DOHH2 (cell line): ENCODE data around the gene PDE1C.

Experiments
- H3F3A ChIP-seq: fragments of 200-600 bp; sonication (generic), shearing (Covaris generic); 2 replicates; pipeline ENCODE4 v1.6.0; 2016; ENCODE audit warnings: antibody characterized with exemption, mild to moderate bottlenecking; ENCODE audit not compliant: control insufficient read depth, insufficient read depth
- H3K27ac ChIP-seq: fragments of 200-600 bp; sonication (generic); 2 replicates; pipeline ENCODE4 v1.5.1; 2014; ENCODE audit warnings: low read depth, mild to moderate bottlenecking, low read length, moderate library complexity
- H3K27me3 ChIP-seq: fragments of 200-600 bp; sonication (generic); 2 replicates; pipeline ENCODE4 v1.6.1; 2014; ENCODE audit warnings: mild to moderate bottlenecking, low read length, mixed read lengths; ENCODE audit not compliant: control insufficient read depth
- H3K36me3 ChIP-seq: fragments of 200-600 bp; sonication (generic); 2 replicates; pipeline ENCODE4 v1.6.1; 2014; ENCODE audit warnings: mild to moderate bottlenecking, low read length, moderate library complexity, mixed read lengths; ENCODE audit not compliant: control insufficient read depth
- H3K4me1 ChIP-seq: fragments of 200-600 bp; sonication (generic); 2 replicates; pipeline ENCODE4 v1.6.1; 2014; ENCODE audit warnings: mild to moderate bottlenecking, low read length, mixed read lengths; ENCODE audit not compliant: control insufficient read depth
- H3K4me2 ChIP-seq: fragments of 200-600 bp; sonication (generic); 2 replicates; pipeline ENCODE4 v1.6.0; 2014; ENCODE audit warnings: mild to moderate bottlenecking, low read length, moderate library complexity
- H3K4me3 ChIP-seq: fragments of 200-600 bp; sonication (generic); 2 replicates; pipeline ENCODE4 v1.5.1; 2014; ENCODE audit warnings: mild to moderate bottlenecking, low read length, mixed read lengths
- H3K79me2 ChIP-seq: fragments of 200-600 bp; sonication (generic); 2 replicates; pipeline ENCODE4 v1.6.1; 2014; ENCODE audit warnings: mild to moderate bottlenecking, low read length, mixed read lengths; ENCODE audit not compliant: control insufficient read depth
- H3K9me2 ChIP-seq: fragments of 200-600 bp; sonication (generic); replicated peaks from 2 replicates; pipeline ENCODE4 v1.6.1; 2014; ENCODE audit warnings: mild to moderate bottlenecking, low read length, mixed read lengths; ENCODE audit not compliant: control insufficient read depth
- H3K9me3 ChIP-seq: fragments of 200-600 bp; sonication (generic); 2 replicates; pipeline ENCODE4 v1.6.1; 2014; ENCODE audit warnings: antibody characterized with exemption, low read length, mixed read lengths; ENCODE audit not compliant: control insufficient read depth, insufficient read depth
- H4K20me1 ChIP-seq: fragments of 200-600 bp; sonication (generic); 2 replicates; pipeline ENCODE4 v1.6.0; 2014; ENCODE audit warnings: low read depth, mild to moderate bottlenecking, antibody characterized with exemption, low read length, moderate library complexity; ENCODE audit not compliant: control insufficient read depth, insufficient read depth
- EZH2phosphoT487 ChIP-seq: fragments of 200-600 bp; sonication (generic); IDR thresholded peaks from 2 replicates; pipeline ENCODE4 v1.6.1; 2017; ENCODE audit warnings: borderline replicate concordance, mild to moderate bottlenecking, antibody characterized with exemption, low read length, moderate library complexity, mixed read lengths
- TF ChIP-seq, protein P1 (sequence below): fragments of 200-600 bp; sonication (generic); IDR thresholded peaks from one replicate; pipeline ENCODE4 v1.5.1; 2014; ENCODE audit warnings: antibody characterized with exemption, mild to moderate bottlenecking, low read depth, low read length; ENCODE audit not compliant: poor library complexity, severe bottlenecking

PDE1C gene

DNA sequence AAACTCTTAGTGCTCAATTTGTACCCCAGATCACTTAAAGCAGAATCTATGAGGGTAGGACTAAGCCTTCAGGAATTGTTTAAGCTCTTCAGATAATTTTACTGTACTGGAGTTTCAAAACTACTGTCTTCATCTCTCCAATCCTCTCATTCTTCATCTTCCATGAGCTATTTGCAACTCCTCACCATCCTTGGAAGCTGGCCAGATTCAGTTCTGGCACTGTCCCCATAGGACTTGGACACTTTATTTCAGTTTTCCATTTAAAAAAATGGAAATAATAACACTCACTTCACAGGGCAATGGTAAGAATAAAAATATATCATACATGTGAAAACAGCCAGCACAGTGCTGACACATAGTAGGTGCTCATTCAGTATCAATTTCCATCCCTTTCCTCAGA is 308.6 kb downstream of the PDE1C start:
- Histone ChIP-seq H3K9me2 (no peaks in the 10 kb centered on the region; the same call in 1 of the 2 replicates), H3K79me2 (no peaks in the 10 kb centered on the region), H3K9me3 (no peaks in the 10 kb centered on the region), H3K4me1 (no peaks in the 10 kb centered on the region), H3F3A (no peaks in the 10 kb centered on the region), H3K27ac (no peak overlapping the region), H3K36me3 (no peaks in the 10 kb centered on the region), H3K4me3 (no peak overlapping the region), H3K27me3 (no peaks in the 10 kb centered on the region), H4K20me1 (no peaks in the 10 kb centered on the region), H3K4me2 (no peak overlapping the region)
- TF ChIP-seq, protein P1, sequence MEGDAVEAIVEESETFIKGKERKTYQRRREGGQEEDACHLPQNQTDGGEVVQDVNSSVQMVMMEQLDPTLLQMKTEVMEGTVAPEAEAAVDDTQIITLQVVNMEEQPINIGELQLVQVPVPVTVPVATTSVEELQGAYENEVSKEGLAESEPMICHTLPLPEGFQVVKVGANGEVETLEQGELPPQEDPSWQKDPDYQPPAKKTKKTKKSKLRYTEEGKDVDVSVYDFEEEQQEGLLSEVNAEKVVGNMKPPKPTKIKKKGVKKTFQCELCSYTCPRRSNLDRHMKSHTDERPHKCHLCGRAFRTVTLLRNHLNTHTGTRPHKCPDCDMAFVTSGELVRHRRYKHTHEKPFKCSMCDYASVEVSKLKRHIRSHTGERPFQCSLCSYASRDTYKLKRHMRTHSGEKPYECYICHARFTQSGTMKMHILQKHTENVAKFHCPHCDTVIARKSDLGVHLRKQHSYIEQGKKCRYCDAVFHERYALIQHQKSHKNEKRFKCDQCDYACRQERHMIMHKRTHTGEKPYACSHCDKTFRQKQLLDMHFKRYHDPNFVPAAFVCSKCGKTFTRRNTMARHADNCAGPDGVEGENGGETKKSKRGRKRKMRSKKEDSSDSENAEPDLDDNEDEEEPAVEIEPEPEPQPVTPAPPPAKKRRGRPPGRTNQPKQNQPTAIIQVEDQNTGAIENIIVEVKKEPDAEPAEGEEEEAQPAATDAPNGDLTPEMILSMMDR, result no peak
- no peak for TF ChIP-seq EZH2phosphoT487

DNA sequence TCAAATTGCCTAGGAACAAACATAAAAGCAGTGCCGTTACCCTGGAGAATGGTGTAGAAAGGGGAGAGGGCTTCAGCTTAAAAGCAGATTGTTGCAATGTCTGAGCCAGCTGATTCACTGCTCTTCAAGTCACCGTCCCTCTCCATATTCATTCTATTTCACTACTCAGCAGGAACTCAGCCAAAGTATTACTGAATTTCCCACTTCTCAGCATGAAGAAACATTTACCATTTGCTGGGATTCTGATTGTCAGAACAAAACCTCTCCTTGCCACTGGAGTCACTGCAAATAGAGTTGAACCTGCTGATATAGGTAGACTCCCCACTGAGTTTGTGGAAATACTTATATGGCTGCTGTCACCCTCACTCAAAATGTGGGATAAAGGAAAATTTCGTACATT is 311.5 kb downstream of the PDE1C start:
- Histone ChIP-seq H3K36me3 (no peaks in the 10 kb centered on the region), H3K79me2 (no peaks in the 10 kb centered on the region), H3K4me1 (no peaks in the 10 kb centered on the region), H3K9me2 (no peaks in the 10 kb centered on the region; the same call in 1 of the 2 replicates), H4K20me1 (no peaks in the 10 kb centered on the region), H3K9me3 (no peaks in the 10 kb centered on the region), H3K27me3 (no peaks in the 10 kb centered on the region), H3F3A (no peaks in the 10 kb centered on the region), H3K4me2 (no peak overlapping the region), H3K4me3 (no peak overlapping the region), H3K27ac (no peak overlapping the region)
- TF ChIP-seq, protein P1, result no peak
- no peak for TF ChIP-seq EZH2phosphoT487

DNA sequence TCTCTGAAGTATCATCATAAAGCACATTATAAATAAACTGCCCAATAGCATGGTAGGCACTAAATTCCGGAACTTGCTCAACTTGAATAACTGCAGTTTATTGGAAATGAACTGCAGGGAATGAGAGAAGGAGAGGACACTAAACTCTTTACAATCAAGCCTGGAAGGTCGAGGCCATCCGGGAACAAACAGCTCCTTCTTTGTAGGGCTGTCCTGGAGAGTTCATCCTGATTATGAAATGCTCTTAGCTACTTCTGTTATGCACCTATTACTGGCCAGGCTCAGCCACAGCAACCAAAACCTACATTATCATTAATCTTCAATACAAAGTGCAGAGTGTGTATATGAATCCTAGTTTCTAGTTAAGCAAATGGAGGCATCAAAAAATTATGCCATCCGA is 318.5 kb downstream of the PDE1C start:
- no peak overlapping the region for H3K4me2 ChIP-seq
- no peak overlapping the region for H3K4me3 ChIP-seq
- no peaks in the 10 kb centered on the region for H3F3A ChIP-seq
- no peaks in the 10 kb centered on the region for H3K9me3 ChIP-seq
- no peaks in the 10 kb centered on the region for H3K9me2 ChIP-seq
- H3K27ac ChIP-seq, result no peak overlapping the region
- H3K27me3 ChIP-seq, result no peaks in the 10 kb centered on the region
- no peaks in the 10 kb centered on the region for H4K20me1 ChIP-seq
- TF ChIP-seq, protein P1, result no peak
- TF ChIP-seq EZH2phosphoT487, result no peak
- H3K36me3 ChIP-seq, result no peaks in the 10 kb centered on the region
- no peaks in the 10 kb centered on the region for H3K4me1 ChIP-seq
- H3K79me2 ChIP-seq, result no peaks in the 10 kb centered on the region

DNA sequence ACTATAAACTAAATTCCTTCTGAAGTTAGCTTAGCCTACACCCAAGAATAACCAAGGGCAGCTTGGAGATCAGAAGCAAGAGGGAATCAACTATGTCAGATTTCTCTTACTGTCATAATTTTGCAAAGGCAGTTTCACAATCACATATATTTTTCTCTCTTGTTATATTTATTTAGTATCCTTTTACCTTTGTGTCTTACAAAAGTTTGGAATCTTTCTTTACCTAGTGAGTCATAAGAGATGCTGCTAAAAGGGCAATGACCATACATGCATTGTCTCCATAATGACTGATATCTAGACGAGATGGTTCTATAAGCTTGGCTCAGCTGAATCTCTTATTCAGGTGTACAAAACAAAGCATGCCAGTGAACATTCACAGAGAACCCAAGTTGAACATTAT is 322.1 kb downstream of the PDE1C start:
- TF ChIP-seq, protein P1, result no peak
- TF ChIP-seq EZH2phosphoT487, result no peak
- Histone ChIP-seq H3K36me3 (no peaks in the 10 kb centered on the region), H3K4me2 (no peak overlapping the region), H3K27ac (no peak overlapping the region), H3K79me2 (no peaks in the 10 kb centered on the region), H3K9me3 (no peaks in the 10 kb centered on the region), H3K27me3 (no peaks in the 10 kb centered on the region), H3K9me2 (no peaks in the 10 kb centered on the region), H3F3A (no peaks in the 10 kb centered on the region), H3K4me1 (no peaks in the 10 kb centered on the region), H3K4me3 (no peak overlapping the region), H4K20me1 (no peaks in the 10 kb centered on the region)
